GM10266 (cell line): Measurements from ENCODE around the gene GOLGA8A.
"Not testable (repeated sequence)": the region's sequence is repeated elsewhere in the genome, so short reads cannot be mapped to it uniquely, and the experiment has no call there.

Source experiments
- DNase-seq: peaks from one replicate; pipeline ENCODE4 v3.0.0; 2012; ENCODE audit errors: extremely low spot score
- TF ChIP-seq, protein P1 (sequence below): IDR thresholded peaks from 2 replicates; pipeline ENCODE4 v1.5.1; 2012; ENCODE audit warnings: mild to moderate bottlenecking, low read depth; ENCODE audit not compliant: control insufficient read depth, insufficient read depth; ENCODE audit errors: missing control alignments

The GOLGA8A gene

GRCh38 chr15:34434627-34435305 lies 2.8 kb downstream of the GOLGA8A start:
- TF ChIP-seq, protein P1, sequence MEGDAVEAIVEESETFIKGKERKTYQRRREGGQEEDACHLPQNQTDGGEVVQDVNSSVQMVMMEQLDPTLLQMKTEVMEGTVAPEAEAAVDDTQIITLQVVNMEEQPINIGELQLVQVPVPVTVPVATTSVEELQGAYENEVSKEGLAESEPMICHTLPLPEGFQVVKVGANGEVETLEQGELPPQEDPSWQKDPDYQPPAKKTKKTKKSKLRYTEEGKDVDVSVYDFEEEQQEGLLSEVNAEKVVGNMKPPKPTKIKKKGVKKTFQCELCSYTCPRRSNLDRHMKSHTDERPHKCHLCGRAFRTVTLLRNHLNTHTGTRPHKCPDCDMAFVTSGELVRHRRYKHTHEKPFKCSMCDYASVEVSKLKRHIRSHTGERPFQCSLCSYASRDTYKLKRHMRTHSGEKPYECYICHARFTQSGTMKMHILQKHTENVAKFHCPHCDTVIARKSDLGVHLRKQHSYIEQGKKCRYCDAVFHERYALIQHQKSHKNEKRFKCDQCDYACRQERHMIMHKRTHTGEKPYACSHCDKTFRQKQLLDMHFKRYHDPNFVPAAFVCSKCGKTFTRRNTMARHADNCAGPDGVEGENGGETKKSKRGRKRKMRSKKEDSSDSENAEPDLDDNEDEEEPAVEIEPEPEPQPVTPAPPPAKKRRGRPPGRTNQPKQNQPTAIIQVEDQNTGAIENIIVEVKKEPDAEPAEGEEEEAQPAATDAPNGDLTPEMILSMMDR = no peak
- DNase-seq = no peak

GRCh38 chr15:34433956-34434626 lies 3.5 kb downstream of the GOLGA8A start:
- DNase-seq = not testable (repeated sequence)

DNA sequence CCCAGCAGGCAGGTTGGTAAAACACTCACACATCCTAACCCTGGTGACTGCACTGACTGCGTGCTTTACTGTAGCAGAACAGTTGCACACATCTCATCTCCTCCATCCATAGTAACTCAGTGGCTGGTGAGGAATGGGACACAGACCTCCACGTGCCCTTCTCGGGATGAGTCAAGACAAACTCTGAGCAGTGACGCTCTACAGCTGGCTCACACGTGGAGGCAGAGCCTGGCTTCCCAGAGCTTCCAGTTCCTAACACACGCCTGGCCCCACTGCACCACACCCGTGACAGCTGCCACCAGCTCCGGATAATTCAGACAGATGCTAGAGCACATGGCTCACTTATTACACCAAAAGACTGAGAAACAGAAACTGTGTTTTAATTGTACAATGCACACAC lies 7.0 kb downstream of the GOLGA8A start:
- DNase-seq = not testable (repeated sequence)

DNA sequence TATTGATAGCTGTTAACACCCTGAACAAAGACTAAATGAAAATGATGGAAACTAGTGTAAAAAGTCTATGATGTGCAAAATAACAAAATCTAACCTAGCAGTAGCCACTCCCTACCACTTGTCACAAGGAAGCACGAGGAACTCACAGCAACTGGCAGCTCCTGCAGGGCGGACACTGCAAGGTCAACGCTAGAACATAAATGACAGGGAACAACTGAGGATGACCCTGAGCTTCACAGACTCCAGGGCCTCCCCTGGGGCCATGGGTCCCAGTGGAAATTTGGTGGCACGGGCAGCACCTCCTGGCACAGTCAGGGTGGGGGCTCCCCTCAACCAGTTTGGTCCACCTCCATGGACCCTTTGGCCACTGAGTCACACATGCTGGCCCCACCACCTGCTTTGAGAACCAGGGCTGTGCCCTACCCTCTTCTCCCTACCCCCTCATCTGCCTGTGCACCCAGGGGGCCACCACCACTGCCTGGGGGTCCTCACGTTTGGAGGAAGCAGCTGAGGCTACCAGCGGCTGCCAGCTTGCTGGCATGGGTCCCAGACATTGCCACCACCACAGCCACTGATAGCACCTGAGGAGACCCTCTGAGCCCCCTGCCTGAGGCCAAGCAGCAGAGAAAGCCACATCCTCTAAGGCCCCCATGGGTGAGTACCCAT lies 14.1 kb downstream of the GOLGA8A start:
- DNase-seq = not testable (repeated sequence)

- not testable (repeated sequence) for DNase-seq
Observed at GRCh38 chr15:34420953-34421352, 16.7 kb downstream of the GOLGA8A start.

DNA sequence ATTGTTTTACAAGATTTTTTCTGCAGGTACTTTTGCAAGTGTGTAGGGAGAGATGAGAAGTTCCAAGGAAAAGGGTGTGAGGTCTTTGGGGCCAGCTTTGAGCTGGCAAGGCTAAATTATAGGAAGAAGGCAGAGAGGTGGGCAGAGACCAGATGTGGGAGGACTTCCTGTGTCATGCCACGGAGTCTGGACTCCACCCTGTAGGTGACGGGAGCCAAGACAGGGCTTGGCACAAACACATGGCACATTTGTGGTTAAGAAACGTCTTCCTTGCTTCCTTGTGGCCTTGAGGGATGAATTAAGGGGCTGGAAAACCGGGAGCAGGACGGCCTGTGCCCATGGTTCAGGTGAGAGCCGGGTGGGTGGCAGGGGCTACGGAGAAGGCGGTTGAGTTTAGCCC lies 19.2 kb downstream of the GOLGA8A start:
- DNase-seq = not testable (repeated sequence)

GRCh38 chr15:34409511-34409910 lies 28.1 kb downstream of the GOLGA8A start:
- DNase-seq = not testable (repeated sequence)

- not testable (repeated sequence) for DNase-seq
Observed at GRCh38 chr15:34408973-34409372, 28.6 kb downstream of the GOLGA8A start.

GRCh38 chr15:34403899-34404298 lies 33.7 kb downstream of the GOLGA8A start:
- not testable (repeated sequence) for DNase-seq

DNA sequence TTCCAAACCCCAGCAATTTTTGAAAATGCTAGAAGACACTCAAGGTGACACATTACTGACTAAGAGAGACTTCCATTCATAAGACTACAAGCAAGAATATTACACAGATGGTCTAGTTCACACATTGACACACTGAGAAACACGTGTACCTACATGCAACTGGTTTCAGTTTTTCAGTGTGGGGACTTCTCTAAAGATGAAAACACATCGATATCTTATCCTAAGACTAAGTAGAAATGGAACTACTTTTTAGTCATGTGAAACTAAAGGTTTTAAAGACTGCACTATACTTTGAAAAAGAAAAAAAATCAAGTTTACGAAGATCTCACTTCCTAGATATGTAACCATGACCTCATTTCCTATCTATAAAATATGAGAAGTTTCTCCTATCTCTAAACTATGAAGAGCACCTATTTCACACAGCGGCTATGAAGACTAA lies 34.4 kb downstream of the GOLGA8A start:
- DNase-seq = not testable (repeated sequence)

- not testable (repeated sequence) for DNase-seq
Observed at GRCh38 chr15:34397637-34398259, 39.9 kb downstream of the GOLGA8A start.

GRCh38 chr15:34392981-34393380 lies 44.6 kb downstream of the GOLGA8A start:
- not testable (repeated sequence) for DNase-seq

DNA sequence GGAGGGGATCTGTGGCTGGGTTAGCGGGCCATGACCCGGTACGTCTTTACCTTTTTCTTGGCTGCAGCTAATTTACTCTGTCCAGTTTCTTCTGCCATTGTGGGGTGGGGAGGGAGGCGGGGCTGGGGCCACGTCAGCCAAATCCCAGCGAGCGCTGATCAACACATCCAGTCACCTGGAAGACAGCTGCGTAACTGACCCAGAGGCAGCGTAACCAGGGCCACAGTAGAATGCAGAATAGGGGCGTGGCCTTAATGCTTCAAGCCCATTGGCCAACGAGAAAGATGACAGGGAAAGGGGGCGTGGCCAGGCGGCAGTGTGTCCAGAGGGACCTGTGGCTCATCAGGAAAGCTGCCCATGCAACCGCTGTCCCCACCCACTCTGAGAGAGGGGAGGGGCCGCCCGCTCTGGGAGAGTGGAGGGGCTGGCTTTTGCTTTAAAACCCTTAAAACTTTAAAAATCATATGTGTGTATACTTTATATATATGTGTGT lies 48.0 kb downstream of the GOLGA8A start:
- DNase-seq = not testable (repeated sequence)
